PFSK-1 (cell line): ENCODE data around the gene ENTPD1.

Experiments used
- FOXP2 ChIP-seq: optimal IDR thresholded peaks from 2 replicates; pipeline ENCODE3; 2011; ENCODE audit warnings: borderline replicate concordance, control low read depth, inconsistent platforms; ENCODE audit not compliant: insufficient read depth; ENCODE audit errors: extremely low read length, extremely low read depth
- POLR2AphosphoS5 ChIP-seq: IDR thresholded peaks from 2 replicates; pipeline ENCODE4 v1.6.1; 2012; ENCODE audit warnings: low read depth, mild to moderate bottlenecking, control low read depth, low read length, moderate library complexity
- REST ChIP-seq, 2 experiments: IDR thresholded peaks; 2 replicates each; pipeline versions ENCODE4 v1.6.1 to v1.8.0; 2011 to 2012; ENCODE audit warnings: low read depth in 2 of 2, low read length in 2 of 2, control low read depth in 1 of 2, inconsistent platforms in 1 of 2, mild to moderate bottlenecking in 1 of 2, moderate library complexity in 1 of 2; ENCODE audit not compliant: insufficient read depth in 1 of 2
- SIN3A ChIP-seq: IDR thresholded peaks from 2 replicates; pipeline ENCODE4 v1.6.1; 2012; ENCODE audit warnings: mild to moderate bottlenecking, low read length, moderate library complexity, borderline replicate concordance; ENCODE audit not compliant: insufficient read depth
- TAF1 ChIP-seq: IDR thresholded peaks from 2 replicates; pipeline ENCODE4 v1.6.1; 2012; ENCODE audit warnings: low read length, control low read depth, borderline replicate concordance; ENCODE audit not compliant: insufficient read depth

ENTPD1 gene

GRCh38 chr10:95793401-95794045 lies 37.6 kb downstream of the ENTPD1 start:
- TF ChIP-seq POLR2AphosphoS5: no peak
- no peak for TF ChIP-seq REST (IDR thresholded peaks at IDR 0.05; ENCODE audit: insufficient read depth in 1 of 2, low read depth in 2 of 2, low read length in 2 of 2)
- no peak for TF ChIP-seq TAF1
- no peak for TF ChIP-seq FOXP2

- no peak for TF ChIP-seq TAF1
- TF ChIP-seq REST (IDR thresholded peaks at IDR 0.05; ENCODE audit: insufficient read depth in 1 of 2, low read depth in 2 of 2, low read length in 2 of 2): no peak
- TF ChIP-seq FOXP2: no peak
- TF ChIP-seq POLR2AphosphoS5: no peak
- no peak for TF ChIP-seq SIN3A
These were observed 38.2 kb downstream of the ENTPD1 start for GRCh38 chr10:95794195-95794594.

- TF ChIP-seq REST (IDR thresholded peaks at IDR 0.05; ENCODE audit: insufficient read depth in 1 of 2, low read depth in 2 of 2, low read length in 2 of 2): no peak
- no peak for TF ChIP-seq POLR2AphosphoS5
These were observed 39.6 kb downstream of the ENTPD1 start for GRCh38 chr10:95795602-95796001.

- TF ChIP-seq SIN3A: no peak
- TF ChIP-seq POLR2AphosphoS5: no peak
- TF ChIP-seq REST (IDR thresholded peaks at IDR 0.05; ENCODE audit: insufficient read depth in 1 of 2, low read depth in 2 of 2, low read length in 2 of 2): no peak
- TF ChIP-seq FOXP2: no peak
- TF ChIP-seq TAF1: no peak
These were observed 40.5 kb downstream of the ENTPD1 start for GRCh38 chr10:95796504-95796903.

- TF ChIP-seq SIN3A: no peak
These were observed 42.3 kb downstream of the ENTPD1 start for GRCh38 chr10:95798096-95798855.
